Loucy (cell line): ENCODE data around the gene IL22RA2.

Experiments
- H2AFZ ChIP-seq: fragments of 200-600 bp; sonication (generic); 2 replicates; pipeline ENCODE4 v1.6.0; 2016; ENCODE audit warnings: antibody characterized with exemption, mild to moderate bottlenecking, low read length, moderate library complexity
- H3F3A ChIP-seq: fragments of 200-600 bp; 2 replicates; pipeline ENCODE4 v1.6.0; 2016; ENCODE audit warnings: antibody characterized with exemption, low read depth, mild to moderate bottlenecking
- H3K27me3 ChIP-seq: fragments of 200-600 bp; sonication (generic); 2 replicates; pipeline ENCODE4 v1.6.1; 2014; ENCODE audit warnings: low read length, mild to moderate bottlenecking; ENCODE audit not compliant: insufficient read depth, poor library complexity, severe bottlenecking
- H3K36me3 ChIP-seq: fragments of 200-600 bp; sonication (generic); 2 replicates; pipeline ENCODE4 v1.6.1; 2016; ENCODE audit warnings: low read length; ENCODE audit not compliant: insufficient read depth
- H3K4me1 ChIP-seq: fragments of 200-600 bp; sonication (generic); 2 replicates; pipeline ENCODE4 v1.5.1; 2014; ENCODE audit warnings: low read length, mild to moderate bottlenecking; ENCODE audit not compliant: insufficient read depth, poor library complexity, severe bottlenecking
- H3K4me2 ChIP-seq: fragments of 200-600 bp; sonication (generic); 2 replicates; pipeline ENCODE4 v1.6.0; 2014; ENCODE audit warnings: antibody characterized with exemption, low read length, low read depth, mild to moderate bottlenecking; ENCODE audit not compliant: poor library complexity, severe bottlenecking
- H3K4me3 ChIP-seq: fragments of 200-600 bp; sonication (generic); 2 replicates; pipeline ENCODE4 v1.5.1; 2014; ENCODE audit warnings: low read length, mild to moderate bottlenecking, mixed read lengths; ENCODE audit not compliant: poor library complexity, severe bottlenecking
- H3K79me2 ChIP-seq: fragments of 200-600 bp; sonication (generic); 2 replicates; pipeline ENCODE4 v1.6.1; 2014; ENCODE audit warnings: low read length; ENCODE audit not compliant: insufficient read depth
- H3K9ac ChIP-seq: fragments of 200-600 bp; sonication (generic); 2 replicates; pipeline ENCODE4 v1.6.0; 2014; ENCODE audit warnings: mild to moderate bottlenecking, low read depth, low read length, moderate library complexity; ENCODE audit not compliant: poor library complexity, severe bottlenecking
- H3K9me2 ChIP-seq: fragments of 200-600 bp; sonication (generic); replicated peaks from 2 replicates; pipeline ENCODE4 v1.6.1; 2016; ENCODE audit warnings: low read depth, low read length, mixed read lengths
- H3K9me3 ChIP-seq: fragments of 200-600 bp; sonication (generic); 2 replicates; pipeline ENCODE4 v1.6.1; 2014; ENCODE audit warnings: mild to moderate bottlenecking, antibody characterized with exemption, low read length, low read depth; ENCODE audit not compliant: insufficient read depth
- H4K20me1 ChIP-seq: fragments of 200-600 bp; sonication (generic); 2 replicates; pipeline ENCODE4 v1.6.0; 2014; ENCODE audit warnings: antibody characterized with exemption, low read length, mild to moderate bottlenecking; ENCODE audit not compliant: insufficient read depth, poor library complexity, severe bottlenecking
- EZH2phosphoT487 ChIP-seq: fragments of 200-600 bp; IDR thresholded peaks from 2 replicates; pipeline ENCODE4 v1.6.1; 2018; ENCODE audit warnings: antibody characterized with exemption, mild to moderate bottlenecking, moderate library complexity, borderline replicate concordance
- TF ChIP-seq, protein P1 (sequence below): fragments of 200-600 bp; sonication (generic); conservative IDR thresholded peaks from 2 replicates; pipeline ENCODE4 v1.5.1; 2014; ENCODE audit warnings: mild to moderate bottlenecking, antibody characterized with exemption, low read length

Gene IL22RA2

DNA sequence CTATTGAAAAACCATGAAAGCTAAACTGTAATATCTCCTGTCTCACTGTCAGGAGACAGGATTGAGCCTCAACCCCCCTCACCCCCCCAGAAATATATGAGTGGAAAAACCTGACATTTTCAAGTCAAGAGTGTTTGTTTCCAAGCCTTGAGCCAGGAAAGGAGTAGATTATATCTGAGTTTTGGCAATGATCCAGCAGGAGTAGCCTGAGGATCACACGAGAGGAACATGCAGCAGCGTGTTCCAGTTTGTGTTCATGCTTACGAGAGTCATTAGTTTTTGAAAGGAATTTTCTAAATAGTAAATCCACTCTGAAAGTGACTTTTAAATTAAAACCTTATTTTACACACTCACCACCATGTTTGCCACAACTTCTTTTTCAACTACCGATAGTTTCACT lies 15.8 kb downstream of the IL22RA2 start:
- no peak overlapping the region for H3K4me2 ChIP-seq
- H3F3A ChIP-seq: no peaks in the 10 kb centered on the region
- H3K9me2 ChIP-seq: no peaks in the 10 kb centered on the region
- H3K27me3 ChIP-seq: no peaks in the 10 kb centered on the region
- no peak overlapping the region for H3K4me3 ChIP-seq
- H3K79me2 ChIP-seq: no peaks in the 10 kb centered on the region
- H4K20me1 ChIP-seq: no peaks in the 10 kb centered on the region
- no peak overlapping the region for H3K9ac ChIP-seq
- no peaks in the 10 kb centered on the region for H3K36me3 ChIP-seq
- H3K4me1 ChIP-seq: peaks cover 23% of the 10 kb centered on the region
- no peaks in the 10 kb centered on the region for H3K9me3 ChIP-seq
- TF ChIP-seq, protein P1, sequence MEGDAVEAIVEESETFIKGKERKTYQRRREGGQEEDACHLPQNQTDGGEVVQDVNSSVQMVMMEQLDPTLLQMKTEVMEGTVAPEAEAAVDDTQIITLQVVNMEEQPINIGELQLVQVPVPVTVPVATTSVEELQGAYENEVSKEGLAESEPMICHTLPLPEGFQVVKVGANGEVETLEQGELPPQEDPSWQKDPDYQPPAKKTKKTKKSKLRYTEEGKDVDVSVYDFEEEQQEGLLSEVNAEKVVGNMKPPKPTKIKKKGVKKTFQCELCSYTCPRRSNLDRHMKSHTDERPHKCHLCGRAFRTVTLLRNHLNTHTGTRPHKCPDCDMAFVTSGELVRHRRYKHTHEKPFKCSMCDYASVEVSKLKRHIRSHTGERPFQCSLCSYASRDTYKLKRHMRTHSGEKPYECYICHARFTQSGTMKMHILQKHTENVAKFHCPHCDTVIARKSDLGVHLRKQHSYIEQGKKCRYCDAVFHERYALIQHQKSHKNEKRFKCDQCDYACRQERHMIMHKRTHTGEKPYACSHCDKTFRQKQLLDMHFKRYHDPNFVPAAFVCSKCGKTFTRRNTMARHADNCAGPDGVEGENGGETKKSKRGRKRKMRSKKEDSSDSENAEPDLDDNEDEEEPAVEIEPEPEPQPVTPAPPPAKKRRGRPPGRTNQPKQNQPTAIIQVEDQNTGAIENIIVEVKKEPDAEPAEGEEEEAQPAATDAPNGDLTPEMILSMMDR: no peak
- TF ChIP-seq EZH2phosphoT487: no peak
- no peak overlapping the region for H2AFZ ChIP-seq

- Histone ChIP-seq H4K20me1 (no peaks in the 10 kb centered on the region), H3F3A (no peaks in the 10 kb centered on the region), H3K27me3 (no peaks in the 10 kb centered on the region), H3K4me1 (peaks cover 23% of the 10 kb centered on the region), H2AFZ (no peak overlapping the region), H3K36me3 (no peaks in the 10 kb centered on the region), H3K9me2 (no peaks in the 10 kb centered on the region), H3K79me2 (no peaks in the 10 kb centered on the region), H3K4me2 (peak overlapping the region; percentile 1), H3K9me3 (no peaks in the 10 kb centered on the region), H3K9ac (no peak overlapping the region), H3K4me3 (no peak overlapping the region)
- TF ChIP-seq EZH2phosphoT487: no peak
- TF ChIP-seq, protein P1: no peak
These were observed 16.8 kb downstream of the IL22RA2 start for GRCh38 chr6:137156650-137157049.

DNA sequence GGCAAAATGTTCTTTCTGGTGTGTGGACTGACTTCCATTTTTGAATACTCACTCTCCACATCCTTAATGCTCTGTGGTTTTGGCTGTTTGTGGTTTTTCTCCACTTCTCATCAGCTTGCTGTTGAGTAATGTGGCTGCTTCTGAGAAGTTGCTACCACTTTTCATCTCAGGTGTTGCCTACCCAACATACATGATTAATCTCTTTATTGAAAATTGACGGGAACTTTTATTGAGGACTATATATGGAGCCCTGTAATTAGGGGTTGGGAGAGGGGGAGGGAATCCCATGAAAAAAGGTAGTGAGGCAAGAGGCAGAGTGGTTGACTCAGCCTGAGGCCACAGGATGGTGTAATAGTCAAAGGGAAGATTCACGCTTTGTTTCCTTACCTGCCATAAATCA lies 17.6 kb downstream of the IL22RA2 start:
- Histone ChIP-seq H3K79me2 (no peaks in the 10 kb centered on the region), H3K9me2 (no peaks in the 10 kb centered on the region), H3K27me3 (no peaks in the 10 kb centered on the region), H3K4me2 (peak overlapping the region; percentile 73), H4K20me1 (no peaks in the 10 kb centered on the region), H3K36me3 (no peaks in the 10 kb centered on the region), H3K4me1 (peaks cover 23% of the 10 kb centered on the region), H3K4me3 (peak overlapping the region; percentile 48), H3K9me3 (no peaks in the 10 kb centered on the region), H2AFZ (no peak overlapping the region), H3K9ac (no peak overlapping the region), H3F3A (no peaks in the 10 kb centered on the region)
- TF ChIP-seq EZH2phosphoT487: no peak
- TF ChIP-seq, protein P1: no peak
